GM12878 (cell line): Measurements from ENCODE around the gene ELP1. TPM values are rescaled to one million over a fixed set of nuclear protein-coding genes. Genes with fewer than 3 reads are reported as not detected.

Experiments used
- ATAC-seq: fragments of 200-7000 bp; cut with Tn5 transposase; 3 replicates; pipeline ENCODE4 v1.9.1; 2020; ENCODE audit warnings: mild to moderate bottlenecking, moderate library complexity
- BruUV-seq: library from RNA; stranded (reverse); fragments of 400-500 nt; replicated peaks from 2 replicates; lab custom pipeline; 2021; lab: Mats Ljungman, UMichigan
- CTCF ChIA-PET: fragments of 300-600 bp; sonication (Branson Sonifier 250); formaldehyde crosslinking; extraction: SDS; loops from one replicate; lab custom pipeline; 2021; ENCODE audit warnings: inconsistent platforms; lab: Yijun Ruan, JAX
- POLR2A ChIA-PET: fragments of 350-600 bp; formaldehyde crosslinking; extraction: SDS; loops from one replicate; lab custom pipeline; 2021; ENCODE audit warnings: inconsistent platforms; lab: Charles Lee
- RAD21 ChIA-PET: fragments of 300-600 bp; sonication (Branson Sonifier 250); formaldehyde crosslinking; loops from one replicate; lab custom pipeline; 2023; ENCODE audit warnings: antibody characterized with exemption; ENCODE audit not compliant: unreplicated experiment; lab: Charles Lee
- SMC1A ChIA-PET: fragments of 300-600 bp; sonication (Branson Sonifier 250); formaldehyde crosslinking; loops from one replicate; lab custom pipeline; 2023; ENCODE audit not compliant: unreplicated experiment, uncharacterized antibody; lab: Charles Lee
- DNase-seq: peaks from one replicate; pipeline ENCODE4 v3.0.0-alpha.2; 2011; ENCODE audit warnings: low read depth, low spot score
- FAIRE-seq: peaks from 3 replicates; lab custom pipeline; 2011; peaks lifted over from hg19 to GRCh38; lab: Jason Lieb, UNC
- H2AFZ ChIP-seq: 2 replicates; pipeline ENCODE4 v1.6.0; 2011; ENCODE audit warnings: low read depth, low read length, control low read depth; ENCODE audit not compliant: control insufficient read depth
- H3K27ac ChIP-seq: 2 replicates; pipeline ENCODE4 v1.5.1; 2011; ENCODE audit warnings: control low read depth; ENCODE audit not compliant: control insufficient read depth, insufficient read depth
- H3K27me3 ChIP-seq, 2 experiments: replicated peaks in 1 of 2; 2 replicates each; pipeline versions ENCODE4 v1.6.0 to v1.6.1; 2011; ENCODE audit warnings: low read length in 1 of 2; ENCODE audit not compliant: control insufficient read depth in 2 of 2, insufficient read depth in 2 of 2
- H3K36me3 ChIP-seq, 2 experiments: 2 replicates each; pipeline ENCODE4 v1.5.1; 2011; ENCODE audit warnings: low read length in 1 of 2; ENCODE audit not compliant: control insufficient read depth in 2 of 2, insufficient read depth in 2 of 2
- H3K4me1 ChIP-seq: 2 replicates; pipeline ENCODE4 v1.6.1; 2011; ENCODE audit warnings: mild to moderate bottlenecking, low read length, moderate library complexity, mixed read lengths; ENCODE audit not compliant: control insufficient read depth, insufficient read depth
- H3K4me2 ChIP-seq: 2 replicates; pipeline ENCODE4 v1.6.0; 2011; ENCODE audit warnings: control low read depth; ENCODE audit not compliant: control insufficient read depth, insufficient read depth
- H3K4me3 ChIP-seq: fragments of 200-600 bp; sonication (generic); 2 replicates; pipeline ENCODE4 v1.5.1; 2016
- H3K79me2 ChIP-seq: 2 replicates; pipeline ENCODE4 v1.6.0; 2011; ENCODE audit warnings: low read length; ENCODE audit not compliant: control insufficient read depth, insufficient read depth
- H3K9ac ChIP-seq: 2 replicates; pipeline ENCODE4 v1.8.0; 2011; ENCODE audit warnings: low read length, control low read depth, mixed read lengths; ENCODE audit not compliant: control insufficient read depth, insufficient read depth
- H3K9me3 ChIP-seq: replicated peaks from 3 replicates; pipeline ENCODE4 v1.5.1; 2011; ENCODE audit warnings: mild to moderate bottlenecking, low read length; ENCODE audit not compliant: control insufficient read depth, insufficient read depth
- H4K20me1 ChIP-seq: 2 replicates; pipeline ENCODE4 v1.6.0; 2011; ENCODE audit not compliant: control insufficient read depth, insufficient read depth
- BACH1 ChIP-seq: fragments of 450-650 bp; IDR thresholded peaks from 2 replicates; pipeline ENCODE4 v1.6.1; 2017; ENCODE audit warnings: mild to moderate bottlenecking, borderline replicate concordance
- DPF2 ChIP-seq: fragments of 450-650 bp; IDR thresholded peaks from 2 replicates; pipeline ENCODE4 v1.6.1; 2017; ENCODE audit warnings: mild to moderate bottlenecking
- HCFC1 ChIP-seq: fragments of 150-350 bp; IDR thresholded peaks from 2 replicates; pipeline ENCODE4 v1.6.1; 2014; ENCODE audit warnings: low read length
- IRF4 ChIP-seq: IDR thresholded peaks from 2 replicates; pipeline ENCODE4 v1.6.1; 2011; ENCODE audit warnings: low read depth, low read length
- MYC ChIP-seq: IDR thresholded peaks from 2 replicates; pipeline ENCODE4 v1.6.1; 2011; ENCODE audit warnings: mild to moderate bottlenecking, low read length, moderate library complexity, inconsistent platforms; ENCODE audit not compliant: insufficient read depth, insufficient replicate concordance, insufficient read length, severe bottlenecking
- RELA ChIP-seq: fragments of 450-650 bp; IDR thresholded peaks from 2 replicates; pipeline ENCODE4 v1.8.0; 2014; ENCODE audit warnings: borderline replicate concordance; ENCODE audit not compliant: partially characterized antibody
- RELB ChIP-seq: fragments of 450-650 bp; IDR thresholded peaks from 2 replicates; pipeline ENCODE4 v1.6.1; 2017; ENCODE audit warnings: low read depth, mild to moderate bottlenecking, moderate library complexity
- SREBF2 ChIP-seq: IDR thresholded peaks from 2 replicates; pipeline ENCODE4 v1.6.1; 2012; ENCODE audit warnings: mild to moderate bottlenecking, low read length
- YBX1 ChIP-seq: fragments of 450-650 bp; IDR thresholded peaks from 2 replicates; pipeline ENCODE4 v1.6.1; 2016; ENCODE audit warnings: antibody characterized with exemption
- ZSCAN29 ChIP-seq: fragments of 450-650 bp; IDR thresholded peaks from 2 replicates; pipeline ENCODE4 v1.6.1; 2017; ENCODE audit warnings: mild to moderate bottlenecking, moderate library complexity
- whole genome bisulfite sequencing: methylation state at CpG from one replicate; pipeline ENCODE4 v1.1.6; 2016; ENCODE audit warnings: low lambda C conversion rate; ENCODE audit not compliant: insufficient replicate concordance, insufficient coverage; ENCODE audit errors: missing lambda C conversion rate; 5-methylcytosine and 5-hydroxymethylcytosine counted together
- in situ Hi-C: fragments of 300-500 bp; cut with MboI; formaldehyde crosslinking; loops from 9 replicates; pipeline ENCODE4 v1.14.3; 2018; ENCODE audit warnings: mixed read lengths
- intact Hi-C: fragments of 100-400 bp; cut with micrococcal nuclease; formaldehyde crosslinking; loops from one replicate; pipeline ENCODE4 v1.14.2; 2022; ENCODE audit not compliant: unreplicated experiment
- polyA plus RNA-seq, 11 experiments: library from polyadenylated mRNA; depleted of rRNA in 4 of 11; unstranded in 6 of 11; stranded (reverse) in 5 of 11; fragments of >200 nt; fragmentation: Nextera tagmentation in 4 of 11; fragmentation: Illumina TruSeq in 1 of 11; extraction: Ambion mirVana in 4 of 11; extraction: Trizol in 1 of 11; gene quantifications; 1 replicate in 1 of 11; 2 replicates in 10 of 11; pipeline versions ENCODE4 v1.2.1 to v1.2.3, GENCODE V29; 2011 to 2016; ENCODE audit warnings: inconsistent platforms in 2 of 11, missing spikeins in 2 of 11, low read depth in 1 of 11
- total RNA-seq, 4 experiments: library from RNA; depleted of rRNA in 3 of 4; stranded (reverse); fragments of >200 nt in 3 of 4; fragmentation: Illumina TruSeq in 1 of 4; extraction: Trizol in 1 of 4; gene quantifications; 2 replicates each; pipeline versions ENCODE4 v1.2.1 to v1.2.3, GENCODE V29; 2013 to 2021

ELP1 gene
- total and polyA plus RNA-seq, 10 of the 15 experiments (the other 5 are each of a cell fraction or from before 2014, with no cell fraction given): 9.7 to 29.9 (median 26.0) TPM

- no peak for TF ChIP-seq RELB
Observed at GRCh38 chr9:108864446-108864845, 69.5 kb downstream of the ELP1 start (continued).

- ChIA-PET CTCF (no interaction called here), SMC1A (no interaction called here), RAD21 (no interaction called here), POLR2A (no interaction called here)
- H3K9me3 ChIP-seq: no peaks in the 10 kb centered on the region
- no peak overlapping the region for H3K27ac ChIP-seq
- no peak overlapping the region for H3K4me3 ChIP-seq
- BruUV-seq: no TSS peak
- WGBS: 82% methylated on average over 3 of the region's 3 CpGs
- in situ Hi-C loops (no loop called here), intact Hi-C loops (no loop called here)
- no peak for TF ChIP-seq SREBF2
- TF ChIP-seq BACH1: no peak
- TF ChIP-seq HCFC1: no peak
- no peak for TF ChIP-seq YBX1
- TF ChIP-seq RELA: no peak
- no peak for TF ChIP-seq MYC
- TF ChIP-seq ZSCAN29: no peak
- TF ChIP-seq IRF4: no peak
- no peak for TF ChIP-seq DPF2
- no peak for ATAC-seq
- H3K4me1 ChIP-seq: no peaks in the 10 kb centered on the region
- no peak for DNase-seq
- H3K36me3 ChIP-seq: no peaks in the 10 kb centered on the region; a peak in 1 of 4 replicates
- no peaks in the 10 kb centered on the region for H3K79me2 ChIP-seq
- no peaks in the 10 kb centered on the region for H4K20me1 ChIP-seq
- H3K27me3 ChIP-seq: no peaks in the 10 kb centered on the region
- no peak overlapping the region for H2AFZ ChIP-seq
- no peak overlapping the region for H3K9ac ChIP-seq
- no peak for FAIRE-seq
- H3K4me2 ChIP-seq: no peak overlapping the region
Observed at GRCh38 chr9:108863891-108864290, 70.0 kb downstream of the ELP1 start.
